Kidney epithelial cell (primary cell): ENCODE results near the gene ABCB8. TPM values are rescaled to one million over a fixed set of nuclear protein-coding genes. Genes with fewer than 3 reads are reported as not detected.

Experiments
- DNase-seq: peaks from one replicate; pipeline ENCODE4 v3.0.0-alpha.2; 2010; ENCODE audit warnings: low read depth
- H3K27me3 ChIP-seq: 2 replicates; pipeline ENCODE4 v1.6.0; 2011; ENCODE audit warnings: low read length; ENCODE audit not compliant: control insufficient read depth, insufficient read depth
- H3K36me3 ChIP-seq: 2 replicates; pipeline ENCODE4 v1.5.1; 2011; ENCODE audit warnings: low read length; ENCODE audit not compliant: control insufficient read depth, insufficient read depth
- H3K4me3 ChIP-seq: 2 replicates; pipeline ENCODE4 v1.5.1; 2011; ENCODE audit warnings: low read depth, mild to moderate bottlenecking, control low read depth, low read length
- CTCF ChIP-seq: IDR thresholded peaks from 2 replicates; pipeline ENCODE4 v1.5.1; 2011; ENCODE audit warnings: mild to moderate bottlenecking, moderate library complexity, low read length, control low read depth, inconsistent platforms; ENCODE audit not compliant: insufficient read depth, poor library complexity, severe bottlenecking
- total RNA-seq: library from RNA; depleted of rRNA; stranded (reverse); fragments of >200 nt; gene quantifications from 2 replicates; pipeline ENCODE4 v1.2.3, GENCODE V29; 2015

ABCB8 gene
- total RNA-seq, 1 donor from 2014 or later = 37.1 TPM

GRCh38 chr7:151048911-151049463, 20.7 kb downstream of the ABCB8 start:
- H3K36me3 ChIP-seq = no peaks in the 10 kb centered on the region
- peaks cover 32% of the 10 kb centered on the region for H3K27me3 ChIP-seq
- H3K4me3 ChIP-seq = no peak overlapping the region
- no peak for DNase-seq
- TF ChIP-seq CTCF = no peak

GRCh38 chr7:151051108-151051507, 22.9 kb downstream of the ABCB8 start:
- H3K27me3 ChIP-seq = peaks cover 32% of the 10 kb centered on the region
- H3K36me3 ChIP-seq = no peaks in the 10 kb centered on the region
- no peak for TF ChIP-seq CTCF
- no peak for DNase-seq
- H3K4me3 ChIP-seq = no peak overlapping the region

GRCh38 chr7:151053096-151053495, 24.8 kb downstream of the ABCB8 start:
- H3K4me3 ChIP-seq = no peak overlapping the region
- H3K36me3 ChIP-seq = no peaks in the 10 kb centered on the region
- no peak for DNase-seq
- no peak for TF ChIP-seq CTCF
- peaks cover 31% of the 10 kb centered on the region for H3K27me3 ChIP-seq

GRCh38 chr7:151053751-151054150, 25.5 kb downstream of the ABCB8 start:
- TF ChIP-seq CTCF = no peak

GRCh38 chr7:151056283-151056665, 28.0 kb downstream of the ABCB8 start:
- DNase-seq = no peak
- Histone ChIP-seq H3K27me3 (peaks cover under 1% of the 10 kb centered on the region), H3K36me3 (no peaks in the 10 kb centered on the region), H3K4me3 (no peak overlapping the region)
- no peak for TF ChIP-seq CTCF

More at GRCh38 chr7:151053751-151054150, 25.5 kb downstream of the ABCB8 start:
- H3K4me3 ChIP-seq = no peak overlapping the region
- peaks cover 24% of the 10 kb centered on the region for H3K27me3 ChIP-seq
- no peaks in the 10 kb centered on the region for H3K36me3 ChIP-seq
- no peak for DNase-seq
